CD4-positive, alpha-beta T cell treated with Interleukin-10 for 1 hour (primary cell): Measurements from ENCODE around the gene WDPCP.
"Not testable (repeated sequence)": the region's sequence is repeated elsewhere in the genome, so short reads cannot be mapped to it uniquely, and the experiment has no call there.

Source experiments
- DNase-seq: peaks from one replicate; pipeline ENCODE4 v3.0.0-alpha.2; 2020

Gene WDPCP

GRCh38 chr2:63092401-63092800, 495.9 kb downstream of the WDPCP start:
- no peak for DNase-seq

GRCh38 chr2:63086687-63087086, 501.6 kb downstream of the WDPCP start:
- DNase-seq, result no peak

- no peak for DNase-seq
Measured at GRCh38 chr2:63081404-63081803, 506.9 kb downstream of the WDPCP start.

- DNase-seq, result no peak
Measured at GRCh38 chr2:63078852-63079606, 509.2 kb downstream of the WDPCP start.

- not testable (repeated sequence) for DNase-seq
Measured at GRCh38 chr2:63074399-63074798, 513.9 kb downstream of the WDPCP start.

GRCh38 chr2:63073994-63074393, 514.3 kb downstream of the WDPCP start:
- no peak for DNase-seq

GRCh38 chr2:63071664-63072063, 516.6 kb downstream of the WDPCP start:
- DNase-seq, result no peak
